Prostate gland (tissue), 2 donors: ENCODE results near the gene SLC16A11. TPM values are rescaled to one million over a fixed set of nuclear protein-coding genes. Genes with fewer than 3 reads are reported as not detected.
"Not testable (repeated sequence)": the region's sequence is repeated elsewhere in the genome, so short reads cannot be mapped to it uniquely, and the experiment has no call there.

Source experiments
- DNase-seq: peaks from one replicate; pipeline ENCODE4 v3.0.0-alpha.2; 2019; ENCODE audit warnings: low spot score
- H3K27ac ChIP-seq, 2 donors: fragments of 200-600 bp; sonication (generic); 2 replicates each; pipeline ENCODE4 v1.5.1; 2017 to 2019
- H3K27me3 ChIP-seq: fragments of 200-600 bp; sonication (generic); replicated peaks from 2 replicates; pipeline ENCODE4 v1.5.1; 2019; ENCODE audit not compliant: insufficient read depth
- H3K36me3 ChIP-seq, 2 donors: fragments of 200-600 bp; sonication (generic); 1 replicate in 1 of 2; 2 replicates in 1 of 2; pipeline versions ENCODE4 v1.5.1 to v1.8.1; 2017 to 2019
- H3K4me1 ChIP-seq: fragments of 200-600 bp; sonication (generic); replicated peaks from 2 replicates; pipeline ENCODE4 v1.5.1; 2019
- H3K4me3 ChIP-seq, 2 donors: fragments of 200-600 bp; sonication (generic); 2 replicates each; pipeline ENCODE4 v1.5.1; 2017 to 2019
- H3K9me3 ChIP-seq: fragments of 200-600 bp; sonication (generic); 2 replicates; pipeline ENCODE4 v1.5.1; 2017
- CTCF ChIP-seq, 4 experiments: fragments of 200-600 bp in 2 of 4; fragments of 450-650 bp in 2 of 4; sonication (generic) in 2 of 4; IDR thresholded peaks; 1 replicate in 3 of 4; 2 replicates in 1 of 4; pipeline ENCODE4 v1.5.1; 2016 to 2019; ENCODE audit warnings: antibody characterized with exemption in 4 of 4, mild to moderate bottlenecking in 2 of 4, moderate library complexity in 2 of 4
- POLR2A ChIP-seq: fragments of 450-650 bp; IDR thresholded peaks from one replicate; pipeline ENCODE4 v1.6.1; 2016; ENCODE audit warnings: antibody characterized with exemption, mild to moderate bottlenecking
- POLR2AphosphoS5 ChIP-seq: sonication (generic); formaldehyde crosslinking; IDR thresholded peaks from one replicate; pipeline ENCODE4 v1.6.1; 2017; ENCODE audit warnings: antibody characterized with exemption
- WGBS: methylation state at CpG from one replicate; pipeline ENCODE4 v1.1.5; 2018; 5-methylcytosine and 5-hydroxymethylcytosine counted together
- intact Hi-C: fragments of 100-400 bp; cut with DNase I; formaldehyde crosslinking; loops from one replicate; pipeline ENCODE4 v1.14.2; 2022
- total RNA-seq, 2 donors: library from RNA; depleted of rRNA; stranded (reverse); fragments of >200 nt; gene quantifications; one replicate each; pipeline ENCODE4 v1.1.0, GENCODE V29; 2016

The SLC16A11 gene, protein sequence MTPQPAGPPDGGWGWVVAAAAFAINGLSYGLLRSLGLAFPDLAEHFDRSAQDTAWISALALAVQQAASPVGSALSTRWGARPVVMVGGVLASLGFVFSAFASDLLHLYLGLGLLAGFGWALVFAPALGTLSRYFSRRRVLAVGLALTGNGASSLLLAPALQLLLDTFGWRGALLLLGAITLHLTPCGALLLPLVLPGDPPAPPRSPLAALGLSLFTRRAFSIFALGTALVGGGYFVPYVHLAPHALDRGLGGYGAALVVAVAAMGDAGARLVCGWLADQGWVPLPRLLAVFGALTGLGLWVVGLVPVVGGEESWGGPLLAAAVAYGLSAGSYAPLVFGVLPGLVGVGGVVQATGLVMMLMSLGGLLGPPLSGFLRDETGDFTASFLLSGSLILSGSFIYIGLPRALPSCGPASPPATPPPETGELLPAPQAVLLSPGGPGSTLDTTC
- total RNA-seq = 1 to 10 TPM; 1.8 to 2.3 TPM

- TF ChIP-seq POLR2AphosphoS5 (peak; percentile 12), CTCF (IDR thresholded peaks at IDR 0.05) (peak in 1 of 4 experiments; percentile 5), POLR2A (peak; percentile 43)
- no peaks in the 10 kb centered on the region for H3K36me3 ChIP-seq
- peaks cover 25% of the 10 kb centered on the region for H3K4me1 ChIP-seq
- DNase-seq = no peak
- intact Hi-C loops = loop anchor here (10.0 kb wide), 1 partner anchor 241 kb away; the partner anchor contains the start of gene SLC2A4
- H3K4me3 ChIP-seq = peak within 1 kb of the TSS; percentile 21 to 32
- 5% methylated on average over 24 of the region's 58 CpGs for WGBS
- H3K9me3 ChIP-seq = no peaks in the 10 kb centered on the region
- H3K27ac ChIP-seq = peak within 1 kb of the TSS in 1 of 2 donors; percentile 27
- no peaks in the 10 kb centered on the region for H3K27me3 ChIP-seq
Measured at GRCh38 chr17:7043497-7044198, at the start of gene SLC16A11. Gene SLC16A11 (minus strand): TSS chr17:7044092. CDS start chr17:7043513, 579 bp downstream.

DNA sequence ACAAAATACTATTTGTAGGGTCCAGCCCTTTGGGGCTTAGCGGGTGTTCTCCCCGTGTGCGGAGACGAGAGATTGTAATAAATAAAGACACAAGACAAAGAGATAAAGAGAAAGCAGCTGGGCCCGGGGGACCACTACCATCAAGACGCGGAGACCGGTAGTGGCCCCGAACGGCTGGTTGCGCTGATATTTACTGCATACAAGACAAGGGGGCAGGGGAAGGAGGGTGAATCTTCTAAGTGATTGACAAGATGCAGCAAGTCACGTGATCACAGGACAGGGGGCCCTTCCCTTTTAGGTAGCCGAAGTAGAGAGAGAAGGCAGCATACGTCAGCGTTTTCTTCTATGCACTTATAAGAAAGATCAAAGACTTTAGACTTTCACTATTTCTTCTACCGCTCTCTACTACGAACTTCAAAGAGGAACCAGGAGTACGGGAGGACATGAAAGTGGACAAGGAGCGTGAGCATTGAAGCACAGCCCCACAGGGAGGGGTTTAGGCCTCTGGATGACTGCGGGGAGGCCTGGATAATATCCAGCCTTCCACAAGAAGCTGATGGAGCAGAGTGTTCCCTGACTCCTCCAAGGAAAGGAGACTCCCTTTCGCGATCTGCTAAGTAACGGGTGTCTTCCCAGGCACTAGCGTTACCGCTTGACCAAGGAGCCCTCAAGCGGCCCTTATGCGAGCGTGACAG lies 47.6 kb upstream of the SLC16A11 start:
- DNase-seq, H3K36me3 ChIP-seq, H3K9me3 ChIP-seq, H3K27me3 ChIP-seq, intact Hi-C loops, H3K27ac ChIP-seq, H3K4me1 ChIP-seq, H3K4me3 ChIP-seq: not testable (repeated sequence)
- WGBS = 81% methylated on average over 25 of the region's 28 CpGs

DNA sequence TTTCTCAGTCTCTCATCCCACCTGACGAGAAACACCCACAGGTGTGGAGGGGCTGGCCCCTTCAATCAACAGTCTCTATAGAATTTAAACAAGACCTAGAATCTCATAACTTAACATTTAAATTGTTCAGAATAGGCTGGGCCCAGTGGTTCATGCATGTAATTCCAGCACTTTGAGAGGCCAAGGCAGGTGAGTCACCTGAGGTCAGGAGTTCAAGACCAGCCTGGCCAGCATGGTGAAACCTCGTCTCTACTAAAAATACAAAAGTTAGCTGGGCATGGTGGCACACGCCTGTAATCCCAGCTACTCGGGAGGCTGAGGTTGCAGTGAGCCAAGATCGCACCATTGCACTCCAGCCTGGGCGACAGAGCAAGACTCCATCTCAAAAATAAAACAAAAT lies 45.7 kb upstream of the SLC16A11 start:
- DNase-seq, intact Hi-C loops: not testable (repeated sequence)
- WGBS = 89% methylated on average over 6 of the region's 6 CpGs

GRCh38 chr17:7088442-7088841 lies 44.5 kb upstream of the SLC16A11 start:
- H3K9me3 ChIP-seq, intact Hi-C loops, H3K4me3 ChIP-seq, H3K27me3 ChIP-seq, H3K4me1 ChIP-seq, H3K27ac ChIP-seq, H3K36me3 ChIP-seq: not testable (repeated sequence)
- 42% methylated on average over 4 of the region's 4 CpGs for WGBS
- TF ChIP-seq POLR2AphosphoS5 = peak; percentile 80
- DNase-seq = peak; percentile 55

More for the DNA sequence above, 45.7 kb upstream of the SLC16A11 start:
- not testable (repeated sequence) for H3K27me3 ChIP-seq, H3K9me3 ChIP-seq, H3K36me3 ChIP-seq, H3K4me3 ChIP-seq, H3K27ac ChIP-seq, H3K4me1 ChIP-seq

DNA sequence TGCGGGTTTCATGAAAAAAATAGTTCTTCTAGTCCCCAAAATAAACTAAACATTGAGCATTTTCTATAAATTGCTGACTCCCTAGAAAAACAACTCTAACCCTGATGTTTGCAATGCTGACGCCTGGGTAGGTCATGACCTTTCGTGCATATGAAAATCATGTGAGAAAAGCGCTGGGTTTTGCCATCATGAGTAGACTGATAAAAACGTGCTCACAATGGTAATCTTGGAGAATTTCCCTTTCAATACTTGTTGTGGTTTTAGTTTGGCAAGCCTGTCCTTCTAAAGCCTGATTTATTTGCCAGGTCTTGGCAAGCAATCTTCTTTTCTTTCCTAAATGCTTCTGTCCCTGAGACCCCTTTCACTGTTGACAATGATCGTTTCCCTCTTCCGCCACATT lies 40.2 kb upstream of the SLC16A11 start:
- TF ChIP-seq POLR2AphosphoS5 = no peak
- TF ChIP-seq CTCF (IDR thresholded peaks at IDR 0.05) = no peak
- TF ChIP-seq POLR2A = no peak
- no peaks in the 10 kb centered on the region for H3K9me3 ChIP-seq
- no peaks in the 10 kb centered on the region for H3K36me3 ChIP-seq
- DNase-seq = no peak
- no peaks in the 10 kb centered on the region for H3K27me3 ChIP-seq
- intact Hi-C loops = no loop called here
- H3K27ac ChIP-seq = no peak overlapping the region
- no peak overlapping the region for H3K4me3 ChIP-seq
- WGBS = 23% methylated on average over 7 of the region's 7 CpGs
- H3K4me1 ChIP-seq = no peaks in the 10 kb centered on the region

GRCh38 chr17:7083592-7083991 lies 39.7 kb upstream of the SLC16A11 start:
- H3K27me3 ChIP-seq = no peaks in the 10 kb centered on the region
- WGBS = 67% methylated on average over 4 of the region's 4 CpGs
- H3K36me3 ChIP-seq = no peaks in the 10 kb centered on the region
- H3K27ac ChIP-seq = no peak overlapping the region
- no peaks in the 10 kb centered on the region for H3K9me3 ChIP-seq
- no peak for TF ChIP-seq POLR2AphosphoS5
- TF ChIP-seq POLR2A = no peak
- no peak for TF ChIP-seq CTCF (IDR thresholded peaks at IDR 0.05)
- no peak overlapping the region for H3K4me3 ChIP-seq
- intact Hi-C loops = no loop called here
- DNase-seq = no peak
- H3K4me1 ChIP-seq = no peaks in the 10 kb centered on the region
